HepG2 (cell line): Measurements from ENCODE around the gene GRM4. TPM values are rescaled to one million over a fixed set of nuclear protein-coding genes. Genes with fewer than 3 reads are reported as not detected.

Source experiments
- KIAA2018 ChIP-seq: sonication (generic); formaldehyde crosslinking; IDR thresholded peaks from 2 replicates; pipeline ENCODE4 v1.5.0; 2020; ENCODE audit warnings: mild to moderate bottlenecking, missing genetic modification reagents, borderline replicate concordance
- PITX1 ChIP-seq: sonication (generic); formaldehyde crosslinking; IDR thresholded peaks from 2 replicates; pipeline ENCODE4 v1.5.1; 2020; ENCODE audit warnings: mild to moderate bottlenecking, missing genetic modification reagents
- polyA plus RNA-seq, 8 experiments: library from polyadenylated mRNA; depleted of rRNA in 3 of 8; stranded (reverse) in 7 of 8; unstranded in 1 of 8; fragments of >200 nt; fragmentation: Illumina TruSeq in 4 of 8; extraction: Trizol in 4 of 8; gene quantifications; 2 replicates each; pipeline versions ENCODE4 v1.2.1 to v1.2.3, GENCODE V29; 2011 to 2016; ENCODE audit warnings: low read depth in 4 of 8, missing spikeins in 1 of 8, mixed read lengths in 1 of 8; ENCODE audit not compliant: insufficient read depth in 1 of 8
- total RNA-seq, 5 experiments: library from RNA; depleted of rRNA; stranded (reverse); fragments of >200 nt; fragmentation: Illumina TruSeq; extraction: Trizol; gene quantifications; 2 replicates each; pipeline ENCODE4 v1.2.3, GENCODE V29; 2016; ENCODE audit warnings: low read depth in 1 of 5

Gene GRM4
- total and polyA plus RNA-seq, 2 of the 13 experiments (the other 11 are each of a cell fraction or from before 2014, with no cell fraction given), result not detected

- no peak for TF ChIP-seq KIAA2018 (CRISPR knock-in tag)
- TF ChIP-seq PITX1 (CRISPR knock-in tag), result no peak
- TF ChIP-seq, all 625 proteins: peak for 0
Measured at GRCh38 chr6:34021554-34022190, 124.2 kb downstream of the GRM4 start (continued).
